HG03025 (cell line): ENCODE data around the gene ARHGEF7.
A peak's percentile ranks its signal among the peaks of the same experiment; 100 is the strongest.

Experiments
- ATAC-seq: cut with Tn5 transposase; IDR thresholded peaks from one replicate; pipeline ENCODE4 v1.9.1; 2021; ENCODE audit warnings: mild to moderate bottlenecking, moderate library complexity; ENCODE audit not compliant: unreplicated experiment, low FRiP score

ARHGEF7 gene

DNA sequence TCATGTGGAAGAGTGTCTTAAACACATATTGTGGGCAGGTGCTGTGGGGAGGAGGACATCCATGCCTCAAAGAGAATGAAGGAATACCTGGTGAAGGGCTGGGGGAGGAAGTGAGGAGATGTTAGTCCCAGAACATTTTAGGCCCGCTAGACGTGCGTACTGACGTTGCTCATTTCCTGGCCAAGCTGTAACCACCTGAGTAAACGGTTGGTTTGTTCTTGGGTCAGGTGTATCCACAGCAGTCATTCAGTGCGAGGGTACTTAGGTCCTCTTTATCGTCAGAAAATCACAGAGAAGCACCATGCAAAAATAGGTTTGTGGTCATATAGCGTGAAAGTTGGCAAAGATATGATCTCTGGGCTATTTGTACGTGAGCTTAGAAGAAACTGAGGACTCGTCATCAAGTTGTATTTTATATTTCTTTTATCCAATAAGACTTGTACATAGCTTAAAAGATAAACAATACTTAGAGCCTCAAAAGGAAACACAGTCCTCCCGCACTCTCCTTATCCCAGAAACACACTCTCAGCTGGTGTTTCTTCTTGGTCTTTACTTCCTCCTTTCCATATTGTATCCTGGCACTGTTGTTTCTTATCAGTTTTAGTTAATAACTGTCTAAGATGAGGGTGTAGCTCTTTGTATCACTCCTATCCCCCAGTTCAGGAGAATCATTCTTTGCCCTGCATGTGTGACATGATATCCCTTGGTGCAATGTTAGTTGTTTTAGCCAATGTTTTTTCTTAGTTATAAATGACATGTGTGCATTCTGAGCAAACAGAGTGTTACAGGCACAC is 52.0 kb downstream of the ARHGEF7 start:
- no peak for ATAC-seq

DNA sequence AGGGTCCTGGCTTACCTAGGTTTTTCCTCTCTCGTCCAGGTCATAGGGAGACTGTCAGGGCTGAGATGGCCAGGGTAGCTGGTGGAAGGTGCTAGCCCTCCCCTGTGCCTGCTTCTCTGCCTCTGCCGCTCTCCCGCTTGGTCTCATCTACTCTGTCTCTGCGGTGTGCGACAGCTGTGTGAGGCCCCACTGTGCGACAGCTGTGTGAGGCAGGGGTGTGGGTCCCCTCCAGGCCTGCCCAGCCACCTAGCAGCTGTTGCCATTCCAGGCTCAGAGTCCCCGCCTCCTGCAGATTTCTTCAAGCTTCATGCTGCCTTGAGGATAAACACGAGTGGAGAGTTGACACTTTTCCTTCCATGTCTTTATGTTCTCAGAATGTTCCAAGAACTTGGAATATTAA is 53.0 kb downstream of the ARHGEF7 start:
- no peak for ATAC-seq

- ATAC-seq: no peak
Observed at GRCh38 chr13:111171112-111171511, 56.0 kb downstream of the ARHGEF7 start.

GRCh38 chr13:111171629-111172028 is 56.5 kb downstream of the ARHGEF7 start:
- no peak for ATAC-seq

DNA sequence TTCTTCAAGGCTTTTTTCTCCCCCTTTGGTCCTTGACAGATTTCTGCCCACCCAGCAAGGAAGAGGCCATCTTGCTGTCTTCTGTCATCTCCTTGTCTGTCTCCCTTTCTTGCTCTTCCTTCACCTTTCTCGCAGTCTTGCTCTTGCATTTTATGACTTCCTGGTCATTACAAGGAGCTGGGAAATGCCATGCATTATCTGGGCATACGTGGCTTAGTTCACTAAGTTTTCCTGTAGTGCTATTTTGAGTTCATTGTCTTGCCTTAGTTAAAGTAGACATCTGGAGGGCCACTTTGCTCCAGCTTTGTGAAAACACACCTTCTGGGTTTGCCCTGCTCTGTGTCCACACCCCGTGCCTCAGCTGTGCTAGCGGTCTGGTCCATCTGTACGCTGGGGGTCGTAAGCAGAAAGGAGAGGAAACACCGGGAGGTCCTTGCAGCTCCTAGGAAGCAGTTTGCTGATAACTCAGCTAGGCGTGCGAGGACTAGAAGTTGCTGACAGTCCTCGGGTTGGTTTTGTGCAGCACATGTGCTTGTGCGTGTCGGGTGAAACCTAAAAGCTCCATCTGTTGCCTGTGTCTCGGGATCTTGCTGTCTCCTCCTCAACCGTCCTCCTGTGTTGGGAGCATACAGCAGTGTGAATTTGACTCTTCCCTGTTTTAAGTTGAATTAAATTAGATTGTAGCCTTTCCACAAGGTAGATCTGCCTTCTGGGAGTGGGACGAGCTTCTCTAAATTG is 59.4 kb downstream of the ARHGEF7 start:
- no peak for ATAC-seq

GRCh38 chr13:111175372-111175771 is 60.3 kb downstream of the ARHGEF7 start:
- no peak for ATAC-seq

GRCh38 chr13:111175935-111176334 is 60.8 kb downstream of the ARHGEF7 start:
- ATAC-seq: no peak

GRCh38 chr13:111176421-111176820 is 61.3 kb downstream of the ARHGEF7 start:
- ATAC-seq: no peak

GRCh38 chr13:111177081-111177711 is 62.1 kb downstream of the ARHGEF7 start:
- no peak for ATAC-seq

DNA sequence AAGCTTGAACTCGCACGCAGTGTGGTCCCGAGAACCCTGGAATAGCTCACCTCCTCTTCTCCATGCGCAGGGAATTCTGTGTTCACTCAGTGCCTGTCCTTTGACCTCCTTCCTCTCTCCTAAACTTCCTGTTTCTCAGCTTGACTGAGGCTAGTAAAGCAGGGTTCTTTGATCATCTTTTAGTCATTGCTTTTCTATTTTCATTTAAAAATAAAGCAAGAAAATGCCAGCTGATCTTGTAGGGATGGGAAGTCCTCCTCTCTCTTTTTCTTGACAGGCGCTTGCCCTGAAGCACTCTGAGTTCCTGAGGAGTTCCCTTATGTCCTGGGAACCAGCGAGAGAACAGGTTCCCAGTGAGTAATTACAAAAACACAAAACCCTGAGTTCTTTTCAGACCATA is 62.8 kb downstream of the ARHGEF7 start:
- ATAC-seq: no peak

DNA sequence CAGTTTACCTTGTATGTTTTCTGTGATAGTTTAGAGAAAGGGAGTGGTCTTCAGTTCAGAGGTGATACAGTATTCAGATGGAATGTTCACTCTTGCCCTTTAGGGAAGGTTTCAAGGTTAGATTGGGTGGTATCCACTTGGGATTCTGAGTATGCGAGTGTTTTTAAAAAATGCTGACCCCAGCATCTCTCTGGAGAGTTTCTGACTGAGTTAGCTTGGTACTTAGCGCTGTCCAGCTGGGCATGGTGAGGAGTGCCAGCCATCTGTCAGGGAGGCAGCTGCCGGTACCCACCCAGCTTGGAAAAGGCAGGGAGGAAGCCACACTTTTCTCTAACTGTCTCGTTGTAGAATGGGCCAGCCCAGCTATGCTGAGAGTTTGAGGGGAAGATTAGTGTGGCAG is 63.3 kb downstream of the ARHGEF7 start:
- ATAC-seq: no peak

DNA sequence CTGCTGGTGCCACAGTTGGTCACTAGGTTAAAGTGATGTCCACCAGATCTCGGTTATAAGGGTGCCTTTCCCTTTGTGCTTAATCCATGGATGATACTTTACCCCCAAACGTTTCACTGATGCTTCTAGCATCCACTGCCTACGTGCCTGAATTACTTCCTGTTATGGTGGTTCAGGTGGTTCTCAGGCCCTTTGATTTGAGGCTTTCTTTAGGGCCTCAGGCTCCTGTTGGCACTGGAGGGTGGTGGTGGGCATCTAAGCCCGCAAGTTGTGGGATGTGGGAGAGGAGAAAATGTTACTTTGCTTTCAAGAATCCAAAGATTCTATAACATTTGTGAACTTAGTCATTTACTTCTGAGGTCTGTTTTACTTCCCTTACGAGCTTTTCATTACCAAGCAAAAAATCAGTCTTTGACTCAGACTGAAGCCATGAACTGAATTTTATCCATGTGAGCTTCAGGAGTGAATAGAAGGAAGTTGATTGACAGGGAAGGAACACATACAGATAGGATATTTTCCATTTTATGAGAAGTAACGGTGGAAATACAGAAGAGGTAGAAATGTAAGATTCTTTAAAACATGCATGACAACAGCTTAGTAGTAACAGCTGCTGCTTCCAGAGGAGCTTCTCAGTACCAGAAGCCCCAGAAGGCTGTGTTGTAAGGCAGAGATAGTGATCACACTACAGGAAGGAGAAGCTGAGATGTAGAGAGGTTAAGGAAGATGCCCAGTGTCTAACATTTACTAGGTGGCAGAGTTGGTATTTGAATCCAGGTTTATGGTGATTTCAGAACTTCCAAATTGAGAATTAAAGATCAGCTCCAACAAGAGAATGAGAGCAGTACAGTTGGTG is 65.0 kb downstream of the ARHGEF7 start:
- no peak for ATAC-seq

- no peak for ATAC-seq
Observed at GRCh38 chr13:111181977-111182376, 66.9 kb downstream of the ARHGEF7 start.

DNA sequence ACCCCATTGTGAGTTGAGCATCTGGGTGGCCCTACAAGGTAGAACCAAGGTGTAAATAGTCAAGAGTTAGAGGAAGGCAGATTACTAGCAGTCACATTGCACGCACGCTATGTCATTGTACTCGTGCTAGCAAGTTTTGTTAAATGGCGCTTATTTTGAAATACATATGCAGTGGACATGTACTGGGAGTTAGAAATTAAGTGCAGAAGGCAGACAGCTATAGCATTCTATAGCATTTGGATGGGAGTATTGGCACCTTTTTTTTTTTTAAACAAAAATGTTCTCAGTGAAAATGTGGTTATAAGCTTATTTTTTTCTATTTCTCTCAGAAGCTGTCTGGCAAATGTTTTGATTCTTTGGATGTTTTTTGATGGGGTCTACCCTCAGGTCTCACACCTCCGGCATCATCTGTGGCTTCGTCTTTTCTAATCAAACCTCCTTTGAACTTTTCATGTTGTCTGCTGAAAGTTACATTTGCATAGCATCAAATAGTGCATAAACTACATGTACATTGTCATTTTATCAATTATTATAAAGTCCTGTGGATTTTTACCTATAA is 68.1 kb downstream of the ARHGEF7 start:
- ATAC-seq: no peak

GRCh38 chr13:111183959-111184358 is 68.8 kb downstream of the ARHGEF7 start:
- no peak for ATAC-seq

DNA sequence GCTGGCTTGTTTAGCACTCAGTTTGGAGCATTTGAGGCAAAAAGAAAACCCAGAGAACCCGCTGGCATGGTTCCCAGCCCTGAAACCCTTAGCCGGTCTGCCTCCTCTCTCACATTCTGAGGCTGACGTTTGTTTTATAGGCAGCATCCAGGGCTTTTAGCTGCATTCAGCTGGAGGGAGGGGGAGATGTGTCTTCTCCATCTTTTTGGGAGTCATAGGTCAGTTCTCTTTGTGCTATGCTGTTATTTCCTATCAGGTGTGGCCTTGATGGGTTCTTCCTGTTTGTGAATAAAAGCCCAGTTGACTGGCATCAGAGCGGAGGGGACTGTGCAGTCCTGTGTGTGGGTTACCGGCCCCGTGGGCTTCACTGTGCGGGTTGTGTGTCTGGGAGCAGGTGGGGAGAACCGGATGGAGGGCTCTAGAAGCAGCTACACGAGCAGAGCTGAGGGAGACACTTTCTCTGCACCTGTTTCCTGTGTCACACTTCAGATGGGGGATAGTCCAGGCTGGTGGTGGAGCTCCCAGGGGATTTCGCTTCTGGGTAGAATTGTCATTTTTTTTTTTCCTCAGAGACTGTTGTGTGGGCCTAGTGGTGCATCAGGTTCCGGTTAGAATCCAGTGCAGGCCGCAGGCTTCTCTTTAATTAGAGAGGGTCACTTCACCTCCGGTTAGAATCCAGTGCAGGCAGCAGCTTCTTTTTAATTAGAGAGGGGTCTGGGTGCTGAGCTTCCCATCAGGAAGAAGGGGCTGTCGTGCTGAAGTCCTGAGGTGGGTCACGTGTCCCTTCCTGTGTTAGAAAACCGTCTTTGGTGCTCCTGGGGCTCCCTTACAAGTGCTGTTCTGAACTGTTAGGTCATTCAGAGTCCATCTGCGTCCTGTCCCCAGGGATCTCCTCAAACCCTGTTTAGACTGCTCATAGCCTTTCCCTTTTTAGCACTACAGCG is 69.6 kb downstream of the ARHGEF7 start:
- peak; percentile 80 for ATAC-seq

GRCh38 chr13:111186305-111186935 is 71.3 kb downstream of the ARHGEF7 start:
- no peak for ATAC-seq

- no peak for ATAC-seq
Observed at GRCh38 chr13:111187960-111188541, 72.9 kb downstream of the ARHGEF7 start.
